NCI-H748 (cell line): Measurements from ENCODE around the gene NOTCH2.

ENCODE experiments used
- DNase-seq: peaks from one replicate; lab custom pipeline; 2025; ENCODE audit not compliant: unreplicated experiment; lab: John Stamatoyannopoulos, UW

Gene NOTCH2

DNA sequence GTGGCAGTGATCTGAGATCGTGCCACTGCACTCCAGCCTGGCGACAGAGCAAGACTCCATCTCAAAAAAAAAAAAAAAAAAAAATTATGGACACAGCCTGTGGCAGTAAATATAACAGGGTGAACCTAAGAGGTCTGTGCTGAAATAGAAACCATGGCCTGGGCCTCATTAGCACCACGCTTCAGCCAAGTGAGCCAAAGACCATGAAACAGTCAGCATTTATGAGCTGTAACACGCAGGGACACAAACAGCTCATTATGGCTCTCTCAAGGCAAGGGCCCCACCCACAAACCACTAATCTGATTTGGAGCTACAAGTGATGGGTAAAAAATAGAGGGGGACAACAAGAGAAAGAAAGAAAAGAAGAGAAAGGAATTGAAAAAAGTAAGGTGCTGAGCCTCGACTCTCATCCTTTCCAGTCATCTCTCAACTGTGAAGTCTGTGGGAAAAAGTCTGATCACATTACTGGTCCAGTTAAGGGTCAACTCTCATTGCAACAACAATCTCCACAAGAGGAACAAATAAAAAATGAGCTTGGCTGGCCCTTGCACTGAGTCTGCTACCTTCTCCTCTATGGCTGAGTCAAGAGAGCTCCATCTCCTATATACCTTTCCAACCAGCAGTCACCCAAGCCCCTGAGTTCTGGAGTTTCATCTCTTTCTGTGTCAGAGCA, 93.7 kb downstream of the NOTCH2 start:
- DNase-seq = peak; percentile 21

DNA sequence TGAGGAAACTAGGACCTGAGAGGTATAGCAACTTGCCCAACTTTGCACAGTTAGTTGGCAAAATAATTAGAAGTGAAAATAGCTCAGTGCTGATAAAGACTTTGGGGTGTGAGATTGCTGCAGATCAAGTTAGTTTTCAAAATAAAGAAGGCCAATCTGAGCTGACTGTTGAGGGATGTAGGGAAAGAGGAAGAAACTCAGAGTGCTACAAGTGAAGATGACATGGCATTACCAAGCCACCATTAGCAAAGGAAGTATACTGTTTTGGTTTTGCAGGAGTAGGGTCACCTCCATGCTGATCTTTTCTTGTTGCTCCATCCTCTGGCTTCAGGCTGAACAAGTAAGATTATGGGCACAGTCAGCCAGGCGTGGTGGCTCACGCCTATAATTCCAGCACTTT, 94.5 kb downstream of the NOTCH2 start:
- no peak for DNase-seq

DNA sequence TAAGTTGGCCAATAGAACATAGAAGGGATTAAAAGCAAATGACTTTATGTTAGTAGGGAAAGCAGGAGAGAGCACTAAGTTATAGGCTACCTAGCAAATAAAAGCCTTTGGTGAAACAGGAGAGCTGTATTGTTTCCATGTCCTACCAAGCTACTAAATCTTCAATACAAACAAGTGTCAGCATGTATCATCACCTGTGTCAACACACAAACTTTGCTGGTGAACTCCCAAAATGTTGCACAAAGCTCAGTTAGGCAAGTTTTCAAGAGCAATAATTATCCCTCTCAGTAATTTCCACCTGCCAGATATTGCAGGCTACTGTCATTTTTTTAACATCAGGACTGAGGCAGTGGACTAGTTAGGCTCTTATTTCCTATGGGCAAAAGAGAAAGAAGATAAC, 95.4 kb downstream of the NOTCH2 start:
- peak; percentile 78 for DNase-seq

DNA sequence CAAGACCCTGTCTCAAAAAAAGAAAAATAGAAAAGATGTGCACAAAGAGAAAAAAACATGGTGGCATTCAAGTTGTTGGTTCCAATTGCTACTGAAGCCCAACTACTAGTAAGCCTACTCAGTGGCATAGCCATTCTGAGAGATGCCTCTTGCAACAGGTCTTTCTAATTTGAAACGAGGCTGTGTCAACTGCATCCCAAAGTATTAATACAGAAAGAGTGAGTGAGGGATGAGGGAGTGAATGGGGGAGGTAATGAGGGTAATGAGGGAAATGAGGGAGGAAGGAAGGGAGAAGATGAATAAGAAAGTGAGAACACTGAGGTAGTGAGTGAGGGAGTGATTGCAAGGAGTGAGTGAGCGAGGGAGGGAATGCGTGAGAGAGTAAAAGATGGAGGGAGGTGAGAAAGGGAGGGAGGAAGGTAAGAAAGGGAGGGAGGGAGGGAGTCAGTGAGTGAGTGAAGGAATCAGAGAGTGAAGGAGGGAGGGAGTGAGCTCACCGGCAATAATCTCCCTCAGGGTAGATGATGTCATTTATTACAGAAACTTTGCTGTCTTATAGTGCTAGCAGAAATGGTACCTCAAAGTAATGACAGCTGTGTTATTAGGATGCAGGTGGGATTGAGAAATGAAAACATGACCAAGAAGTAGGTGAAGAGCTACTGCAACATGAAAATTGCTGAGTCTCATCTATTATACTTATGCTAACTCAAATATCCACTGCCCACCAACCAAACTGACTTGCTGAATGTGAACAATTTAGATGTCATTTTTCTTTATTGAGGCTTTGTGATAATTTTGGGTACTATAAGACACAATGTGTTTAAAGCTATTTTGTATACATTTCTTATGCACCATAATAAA, 97.5 kb downstream of the NOTCH2 start:
- no peak for DNase-seq

DNA sequence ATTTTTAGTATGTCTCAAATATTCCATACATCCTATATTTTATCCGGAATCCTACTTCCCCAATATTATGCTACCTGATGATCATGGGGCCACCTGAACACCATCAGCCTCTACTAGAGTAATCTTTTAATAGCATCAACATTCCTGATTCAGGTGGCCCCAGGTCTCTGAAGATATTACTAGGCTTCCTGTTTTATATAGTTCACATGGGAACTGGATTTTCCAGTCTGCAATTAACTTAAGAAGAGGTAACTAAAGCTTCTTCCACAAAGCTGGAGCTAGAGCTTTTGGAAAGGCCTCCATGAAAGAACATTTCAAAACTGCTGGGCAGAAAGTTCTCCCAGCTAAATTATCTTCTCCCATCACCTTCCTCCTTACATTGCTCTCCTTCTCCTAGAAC, 100.9 kb downstream of the NOTCH2 start:
- DNase-seq = no peak

DNA sequence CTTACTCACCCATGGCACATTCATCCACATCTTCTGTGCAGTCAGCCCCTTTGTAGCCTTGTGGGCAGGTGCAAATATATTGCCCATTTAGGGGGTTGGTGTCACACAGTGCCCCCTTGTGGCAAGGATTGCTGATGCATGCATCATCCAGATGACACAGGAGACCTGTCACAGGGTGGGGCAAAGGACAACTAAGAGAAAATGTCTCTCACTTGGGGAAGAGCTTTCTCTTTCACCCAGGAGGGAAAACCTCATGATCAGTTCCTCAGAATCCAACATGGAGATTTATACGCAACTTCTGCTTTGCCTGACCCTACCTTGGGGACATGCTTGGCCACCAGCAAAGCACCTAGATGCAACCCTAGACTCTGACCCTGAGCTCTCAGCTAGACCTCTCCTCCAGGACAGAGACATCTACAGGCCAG, 101.4 kb downstream of the NOTCH2 start:
- peak; percentile 62 for DNase-seq

DNA sequence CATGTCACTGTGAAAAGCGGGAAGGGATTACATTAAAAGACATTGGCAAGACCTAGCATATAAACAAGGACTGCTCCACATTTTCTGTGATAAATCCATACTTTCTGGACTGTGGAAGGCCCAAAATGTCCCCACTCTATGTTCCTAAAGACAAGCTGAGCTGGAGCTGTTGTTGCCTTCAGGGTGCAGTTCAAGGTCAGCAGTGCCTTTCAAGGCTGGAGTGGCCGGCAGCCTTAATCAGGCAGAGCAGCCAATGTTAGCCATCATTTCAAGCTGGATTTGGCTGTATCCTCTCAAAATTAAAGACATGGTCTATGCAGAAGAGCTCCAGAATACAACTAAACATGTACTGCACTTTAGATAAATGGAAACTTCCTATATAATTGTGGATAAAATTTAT, 102.8 kb downstream of the NOTCH2 start:
- DNase-seq = no peak

DNA sequence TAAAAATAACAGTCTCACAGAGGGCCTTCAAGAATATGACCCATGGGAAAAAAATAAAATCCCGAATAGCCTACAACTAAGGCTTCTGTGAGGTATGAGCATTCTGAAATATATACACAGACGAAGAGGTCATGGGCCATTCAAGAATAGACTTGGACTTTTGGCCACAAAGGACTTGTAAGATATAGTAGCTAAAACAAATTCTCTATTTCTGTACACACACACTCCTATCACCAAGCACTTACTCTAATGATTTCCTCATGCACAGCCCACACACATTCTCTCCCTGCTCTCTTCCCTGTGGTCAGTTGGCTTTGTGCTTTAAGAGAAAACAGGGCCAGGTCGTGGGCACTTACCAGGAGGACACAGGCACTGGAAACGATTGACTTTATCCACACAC, 103.4 kb downstream of the NOTCH2 start:
- DNase-seq = no peak

DNA sequence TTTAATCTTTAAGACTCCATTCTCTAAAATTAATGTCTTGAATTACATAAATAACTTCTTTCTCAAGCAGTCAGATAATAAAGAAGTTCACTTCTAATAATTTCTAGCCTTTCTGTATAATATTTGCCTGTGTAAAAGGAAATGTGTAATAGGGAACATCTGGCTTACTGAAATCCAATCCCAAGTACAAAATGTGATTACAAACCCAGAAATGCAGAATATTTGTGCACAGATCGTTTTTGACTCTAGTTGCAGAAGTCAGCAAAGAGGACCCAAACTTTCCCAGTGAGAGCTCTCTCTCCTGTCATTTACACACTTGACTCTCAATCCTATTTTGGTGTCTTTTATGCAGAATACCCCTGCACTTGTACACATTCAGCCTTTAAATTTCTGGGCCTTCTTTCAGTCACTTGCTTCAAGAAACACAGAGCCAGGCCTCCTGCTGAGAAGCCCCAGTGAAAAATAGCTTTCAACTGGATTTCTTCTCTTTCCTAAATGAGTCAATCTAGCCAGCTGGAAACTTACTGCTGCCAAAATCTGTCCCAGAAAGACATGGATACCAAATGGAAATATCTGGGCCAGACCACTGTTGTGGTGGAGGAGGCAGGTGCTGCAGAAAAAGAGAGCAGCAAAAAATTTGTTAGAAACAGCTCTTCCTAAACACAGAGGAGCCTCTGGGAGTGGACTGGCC, 104.6 kb downstream of the NOTCH2 start:
- DNase-seq = no peak

DNA sequence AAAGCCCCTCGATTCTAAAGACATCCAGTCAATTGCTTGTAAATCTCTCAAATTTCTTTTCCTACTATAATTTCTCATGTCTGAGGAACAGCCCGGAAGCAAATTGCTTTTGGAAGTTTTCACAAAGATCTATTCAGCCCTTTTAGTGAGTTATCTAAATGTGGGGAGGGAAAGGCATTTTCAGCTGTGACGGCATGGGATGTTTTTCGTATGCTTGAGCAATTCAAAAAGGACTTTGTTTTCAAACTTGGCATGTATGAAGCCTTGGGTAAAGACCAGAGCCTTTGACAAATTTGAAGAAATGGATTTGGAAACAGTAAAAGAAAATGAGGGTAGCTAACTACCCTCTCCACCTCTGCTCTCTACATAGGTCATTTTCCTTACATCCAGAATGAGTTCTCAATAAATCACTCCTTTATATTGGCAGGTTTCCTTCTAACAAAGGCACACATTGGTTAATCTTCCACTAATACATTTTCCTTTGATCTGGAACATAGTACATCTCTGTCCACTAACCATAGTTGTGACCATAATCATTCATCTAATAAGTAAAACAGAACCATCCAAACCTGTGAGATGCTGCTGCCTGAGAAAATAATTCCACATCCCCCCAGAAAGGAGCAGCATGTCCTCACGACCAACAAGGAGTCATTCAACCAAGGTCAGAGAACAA, 107.0 kb downstream of the NOTCH2 start:
- DNase-seq = no peak

DNA sequence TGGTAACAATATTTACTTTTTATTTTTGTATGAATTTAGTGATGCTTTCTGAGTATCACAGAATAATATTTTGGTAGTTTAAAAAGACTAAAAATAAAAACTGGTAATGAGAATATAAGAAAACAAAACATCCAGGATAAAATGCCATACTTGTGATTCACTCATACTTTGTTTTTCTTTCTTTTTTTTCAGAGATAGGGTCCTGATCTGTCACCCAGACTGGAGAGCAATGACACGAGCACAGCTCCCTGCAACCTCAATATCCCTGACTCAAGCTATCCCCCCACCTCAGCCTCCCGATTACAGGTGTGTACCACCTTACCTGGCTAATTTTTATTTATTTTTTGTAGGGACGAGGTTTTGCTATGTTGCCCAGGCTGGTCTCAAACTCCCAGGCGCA, 109.0 kb downstream of the NOTCH2 start:
- no peak for DNase-seq

DNA sequence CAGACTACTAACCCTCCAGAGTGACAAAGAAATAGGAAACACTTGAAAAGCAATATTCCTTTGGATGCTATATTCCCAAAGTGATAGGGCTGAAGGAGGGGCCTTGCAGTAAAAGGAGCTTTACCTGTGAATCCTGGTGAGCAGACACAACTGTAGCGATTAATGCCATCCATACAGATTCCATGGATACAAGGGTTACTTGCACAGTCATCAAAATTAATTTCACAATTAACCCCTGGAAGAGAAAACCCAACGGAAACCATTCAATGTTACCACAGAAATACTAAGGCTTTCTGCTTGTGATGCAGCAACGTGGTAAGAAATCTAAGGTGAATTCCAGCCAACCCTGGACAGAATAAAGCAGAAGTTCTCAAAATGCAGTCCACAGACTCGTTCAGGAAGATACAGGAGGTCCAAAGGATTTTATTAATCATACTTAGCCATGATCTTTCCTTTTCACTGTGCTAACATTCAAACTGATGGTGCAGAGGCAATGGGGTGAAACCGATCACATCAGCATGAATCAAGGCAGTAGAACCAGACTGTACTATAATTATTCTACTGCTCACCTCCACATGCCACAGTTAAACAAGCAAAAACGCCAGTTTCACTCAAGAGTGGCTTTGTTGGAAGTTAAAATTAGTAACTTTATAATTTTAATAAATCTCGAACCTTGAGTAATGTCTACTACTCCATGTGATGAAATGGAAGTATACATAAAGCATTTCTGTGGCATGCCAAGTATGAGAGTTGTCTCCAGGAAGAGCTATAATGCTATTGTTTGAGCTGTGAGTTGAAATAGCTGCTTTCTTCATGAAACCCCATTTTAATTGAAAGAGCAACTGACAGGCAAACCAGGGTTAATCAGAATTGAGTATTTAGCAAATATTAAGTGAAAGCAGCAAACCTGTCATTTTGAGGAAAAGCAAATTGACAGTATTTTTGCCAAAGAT, 109.9 kb downstream of the NOTCH2 start:
- no peak for DNase-seq

DNA sequence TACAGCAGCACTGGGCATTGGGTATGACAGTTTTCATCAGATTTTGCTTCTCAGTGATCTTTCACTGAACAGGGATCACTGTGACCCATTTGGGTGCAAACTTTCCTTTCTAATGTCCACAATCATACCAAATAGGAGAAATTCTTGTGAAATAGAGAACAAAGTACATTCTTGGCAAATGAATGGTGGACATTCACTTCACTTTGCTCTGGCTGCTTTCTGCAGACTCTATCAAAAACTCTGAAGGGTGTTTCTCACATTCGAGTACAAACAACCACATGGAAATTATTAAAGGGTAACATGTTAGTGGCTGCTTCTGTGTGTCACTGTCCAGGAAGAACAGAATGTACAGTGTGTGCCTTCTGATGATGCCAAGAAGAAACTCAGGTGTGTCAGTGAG, 111.2 kb downstream of the NOTCH2 start:
- DNase-seq = no peak

DNA sequence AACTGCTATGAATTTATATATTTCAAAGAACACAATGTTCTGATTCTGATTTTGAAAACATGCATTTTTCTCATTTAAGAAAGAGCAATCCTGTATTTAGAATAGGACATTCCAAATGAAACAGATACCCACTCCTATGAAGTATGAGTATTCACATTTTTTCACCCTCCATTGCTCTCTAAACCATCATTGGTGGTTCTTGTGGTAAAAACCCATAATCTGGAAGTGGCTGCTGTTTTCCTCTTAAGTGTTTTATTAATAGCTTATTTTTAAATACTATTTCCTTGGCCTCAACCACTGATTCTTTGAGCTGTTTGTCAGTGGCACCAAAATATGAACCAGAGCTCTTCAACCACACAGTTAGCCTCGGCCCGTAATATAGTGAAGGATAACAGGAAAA, 113.2 kb downstream of the NOTCH2 start:
- DNase-seq = no peak

DNA sequence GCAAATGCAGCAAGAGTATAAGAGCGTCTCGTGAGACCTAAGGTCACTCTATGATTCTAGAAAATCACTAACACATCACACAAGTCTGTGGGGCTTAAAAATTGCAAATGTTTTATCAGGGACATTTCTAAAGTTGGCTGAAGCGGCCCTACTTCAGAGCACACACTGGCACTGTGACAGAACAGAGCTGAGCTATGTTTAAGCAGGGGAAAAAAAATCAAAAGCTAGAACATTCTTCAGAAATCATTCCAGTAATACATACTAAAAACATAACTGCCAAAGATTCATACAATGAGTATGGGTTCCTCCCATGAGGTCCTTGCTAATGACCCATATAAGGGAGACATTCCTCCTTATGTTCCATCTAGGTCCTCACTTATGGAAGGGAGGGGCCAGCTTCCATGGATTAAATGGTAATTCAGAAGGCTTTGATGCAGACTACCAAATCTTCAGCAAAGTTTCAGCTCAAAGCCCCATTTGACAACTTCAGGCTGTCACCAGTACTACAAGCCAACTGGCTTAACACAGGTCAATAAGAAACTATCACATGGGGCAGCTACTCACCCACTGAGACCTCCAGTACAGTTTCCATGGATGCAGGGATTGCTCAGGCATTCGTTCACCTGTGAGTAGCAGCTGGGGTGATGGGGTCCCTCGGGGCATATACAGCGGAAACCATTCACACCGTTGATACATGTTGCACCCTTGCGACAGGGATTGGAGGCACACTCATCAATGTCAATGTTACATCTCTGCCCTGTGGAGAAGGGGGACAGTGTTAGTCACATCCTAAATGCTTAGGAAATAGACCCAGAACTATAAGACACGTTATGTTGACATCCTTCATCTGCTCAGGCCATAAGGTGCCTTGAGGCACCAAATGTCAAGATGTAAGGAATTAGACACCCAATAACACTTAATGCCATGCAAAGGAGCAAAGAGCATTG, 114.7 kb downstream of the NOTCH2 start:
- no peak for DNase-seq

DNA sequence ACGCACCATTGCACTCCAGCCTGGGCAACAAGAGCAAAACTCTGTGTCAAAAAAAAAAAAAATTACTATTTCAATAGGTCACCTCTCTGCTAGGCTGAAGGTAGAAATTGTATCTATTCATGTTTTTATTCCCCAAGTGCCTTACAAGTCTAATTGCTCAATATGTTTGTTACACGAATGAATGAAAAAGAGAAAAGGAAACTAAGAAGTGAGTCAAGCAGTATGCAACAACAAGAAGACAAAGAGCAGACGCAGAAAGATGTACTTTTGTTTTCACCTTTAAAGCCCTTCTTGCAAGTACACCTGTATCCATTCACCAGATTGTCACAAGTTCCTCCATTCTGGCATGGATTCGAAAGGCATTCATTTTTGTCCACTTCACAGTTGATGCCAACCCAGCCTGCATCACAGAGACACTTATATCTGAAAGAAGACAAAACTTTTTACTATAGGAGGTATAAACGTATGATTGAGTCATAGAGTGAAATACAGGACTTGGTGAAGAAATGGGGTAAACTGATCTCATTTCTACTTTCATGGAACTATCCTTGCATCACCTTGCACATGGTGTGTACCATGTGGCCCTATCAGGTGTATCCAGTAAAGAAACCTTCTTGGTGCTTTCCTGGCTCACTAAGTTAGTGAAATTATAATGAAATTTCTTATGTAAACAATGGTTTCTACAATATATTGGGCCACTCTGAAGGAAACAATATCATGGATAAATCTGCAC, 116.0 kb downstream of the NOTCH2 start:
- no peak for DNase-seq

DNA sequence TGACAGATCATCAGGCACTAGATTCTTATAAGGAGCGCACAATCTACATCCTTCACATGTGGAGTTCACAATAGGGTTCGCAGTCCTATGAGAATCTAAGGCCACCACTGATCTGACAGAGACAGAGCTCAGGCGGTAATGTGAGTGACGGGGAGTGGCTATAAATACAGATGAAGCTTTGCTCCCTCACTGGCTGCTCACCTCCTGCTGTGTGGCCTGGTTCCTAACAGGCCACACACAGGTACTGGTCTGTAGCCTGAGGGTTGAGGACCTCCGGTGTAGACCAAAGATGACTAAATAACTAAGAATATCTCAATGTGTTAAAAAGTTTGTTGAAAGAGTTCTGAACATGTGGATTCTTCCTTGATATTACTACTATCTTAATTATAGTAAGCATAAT, 117.0 kb downstream of the NOTCH2 start:
- DNase-seq = no peak
